CD4-positive, alpha-beta T cell (primary cell): ENCODE data around the gene SLC4A5. TPM values are rescaled to one million over a fixed set of nuclear protein-coding genes. Genes with fewer than 3 reads are reported as not detected.

ENCODE experiments used
- ATAC-seq: fragments of 200-7000 bp; cut with Tn5 transposase; one replicate; pipeline ENCODE4 v1.10.0; 2022; ENCODE audit warnings: mild to moderate bottlenecking; ENCODE audit not compliant: poor library complexity
- CTCF ChIA-PET: fragments of 350-600 bp; sonication (Branson Sonifier 250); formaldehyde crosslinking; loops from one replicate; lab custom pipeline; 2021; ENCODE audit warnings: antibody characterized with exemption, inconsistent platforms; lab: Charles Lee
- POLR2A ChIA-PET: fragments of 350-600 bp; sonication (Branson Sonifier 250); formaldehyde crosslinking; loops from one replicate; lab custom pipeline; 2021; ENCODE audit warnings: antibody characterized with exemption, inconsistent platforms; lab: Charles Lee
- DNase-seq, 14 experiments: peaks; one replicate each; pipeline ENCODE4 v3.0.0-alpha.2; 2013 to 2020; ENCODE audit warnings: mixed read lengths in 2 of 14
- H3K27ac ChIP-seq, 2 donors: one replicate each; pipeline versions ENCODE4 v1.5.1 to v1.7.0; 2013; ENCODE audit warnings: low read length in 2 of 2, low read depth in 1 of 2, mild to moderate bottlenecking in 1 of 2
- H3K27me3 ChIP-seq, 2 experiments: 1 replicate in 1 of 2; 2 replicates in 1 of 2; pipeline versions ENCODE4 v1.6.1 to v1.7.0; 2013; ENCODE audit warnings: low read length in 2 of 2, control low read depth in 1 of 2, mild to moderate bottlenecking in 1 of 2, moderate library complexity in 1 of 2; ENCODE audit not compliant: insufficient read depth in 2 of 2, control insufficient read depth in 1 of 2
- H3K36me3 ChIP-seq: one replicate; pipeline ENCODE4 v1.6.1; 2013; ENCODE audit warnings: low read length, control low read depth; ENCODE audit not compliant: insufficient read depth
- H3K4me1 ChIP-seq: one replicate; pipeline ENCODE4 v1.6.1; 2013; ENCODE audit warnings: low read length, control low read depth; ENCODE audit not compliant: insufficient read depth
- H3K4me3 ChIP-seq: one replicate; pipeline ENCODE4 v1.5.1; 2013; ENCODE audit warnings: mild to moderate bottlenecking, low read length, moderate library complexity
- H3K9me3 ChIP-seq, 2 experiments: 1 replicate in 1 of 2; 2 replicates in 1 of 2; pipeline versions ENCODE4 v1.6.1 to v1.7.0; 2013; ENCODE audit warnings: low read length in 2 of 2, mild to moderate bottlenecking in 2 of 2, control low read depth in 1 of 2, moderate library complexity in 1 of 2; ENCODE audit not compliant: control insufficient read depth in 1 of 2, insufficient read depth in 1 of 2
- H3K27ac Mint-ChIP-seq: one replicate; pipeline ENCODE4 v1.8.0; 2020; ENCODE audit warnings: mixed read lengths
- H3K27me3 Mint-ChIP-seq: one replicate; pipeline ENCODE4 v1.8.0; 2021; ENCODE audit warnings: mixed read lengths
- H3K36me3 Mint-ChIP-seq: one replicate; pipeline ENCODE4 v1.8.0; 2021; ENCODE audit warnings: low read depth, mixed read lengths
- H3K4me1 Mint-ChIP-seq: one replicate; pipeline ENCODE4 v1.8.0; 2021; ENCODE audit warnings: low read depth, mixed read lengths
- H3K4me3 Mint-ChIP-seq: one replicate; pipeline ENCODE4 v1.8.0; 2020; ENCODE audit warnings: mild to moderate bottlenecking, mixed read lengths
- H3K9me3 Mint-ChIP-seq: one replicate; pipeline ENCODE4 v1.8.0; 2020; ENCODE audit warnings: mixed read lengths
- CTCF ChIP-seq: fragments of 200-600 bp; IDR thresholded peaks from one replicate; pipeline ENCODE4 v1.8.0; 2022; ENCODE audit warnings: antibody characterized with exemption, mild to moderate bottlenecking
- intact Hi-C, 2 experiments: fragments of 100-400 bp; cut with DNase I in 1 of 2; cut with micrococcal nuclease in 1 of 2; formaldehyde crosslinking; loops; one replicate each; pipeline versions ENCODE4 v1.15.1 to v1.9.0; 2023 to 2025; cut with DNase I, micrococcal nuclease
- total RNA-seq, 174 experiments: library from RNA in 2 of 174; stranded (reverse) in 2 of 174; gene quantifications; one replicate each; pipeline ENCODE4 v1.2.3 and lab custom pipeline; 2021 to 2026

SLC4A5 gene
- total RNA-seq, 2 experiments from 2014 or later: 7.8 to 10.4 TPM

DNA sequence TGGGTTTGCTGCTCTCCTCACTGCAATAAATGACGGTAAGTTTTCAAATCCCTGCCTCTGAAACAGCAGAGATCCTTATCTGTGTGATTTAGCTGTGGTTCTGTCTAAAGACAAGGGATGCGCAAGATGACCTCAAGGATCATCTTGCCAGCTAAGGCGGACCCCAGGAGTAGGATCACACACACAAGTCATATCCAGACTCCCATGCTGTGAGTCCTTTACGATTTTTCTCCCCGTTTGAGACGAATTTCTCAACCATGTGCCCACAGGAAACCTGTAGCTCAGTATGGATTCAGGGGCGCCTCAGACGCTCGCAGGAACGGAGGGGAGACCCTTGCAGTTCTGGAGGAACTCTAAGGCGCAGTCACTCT, 48.0 kb upstream of the SLC4A5 start:
- Histone ChIP-seq H3K27ac (peak overlapping the region; percentile 88 to 92), H3K36me3 (no peaks in the 10 kb centered on the region), H3K4me3 (peak overlapping the region; percentile 72), H3K9me3 (no peaks in the 10 kb centered on the region), H3K4me1 (peaks cover 34% of the 10 kb centered on the region), H3K27me3 (peaks cover 0 to 5% of the 10 kb centered on the region in 2 experiments)
- ChIA-PET CTCF (interaction anchor here (0.5 to 2.1 kb wide), 19 partner anchors 9 to 614 kb away, joined by 3 to 9 read pairs (median 4); partner anchors contain the start of genes C2orf81, CCDC142, INO80B and MRPL53), POLR2A (interaction anchor here (0.6 to 2.7 kb wide), 19 partner anchors 9 to 213 kb away, joined by 3 to 17 read pairs (median 6); partner anchors contain the start of genes AUP1, C2orf81, CCDC142 and HTRA2)
- Mint-ChIP-seq H3K4me3 (peak overlapping the region; percentile 99), H3K9me3 (no peaks in the 10 kb centered on the region), H3K27ac (no peak overlapping the region), H3K36me3 (peaks cover 4% of the 10 kb centered on the region), H3K4me1 (peaks cover 9% of the 10 kb centered on the region), H3K27me3 (no peaks in the 10 kb centered on the region)
- no peak for TF ChIP-seq CTCF
- ATAC-seq: peak; percentile 27
- peak in 1 of 14 experiments; percentile 5 for DNase-seq
- intact Hi-C loops: loop anchor here (5.0 to 10.0 kb wide), 7 partner anchors 81 to 654 kb away; partner anchors contain the start of genes STAMBP (in 2 of the 2), MOB1A (in 1 of the 2), MRPL53 (in 1 of the 2) and SEMA4F (in 1 of the 2)

DNA sequence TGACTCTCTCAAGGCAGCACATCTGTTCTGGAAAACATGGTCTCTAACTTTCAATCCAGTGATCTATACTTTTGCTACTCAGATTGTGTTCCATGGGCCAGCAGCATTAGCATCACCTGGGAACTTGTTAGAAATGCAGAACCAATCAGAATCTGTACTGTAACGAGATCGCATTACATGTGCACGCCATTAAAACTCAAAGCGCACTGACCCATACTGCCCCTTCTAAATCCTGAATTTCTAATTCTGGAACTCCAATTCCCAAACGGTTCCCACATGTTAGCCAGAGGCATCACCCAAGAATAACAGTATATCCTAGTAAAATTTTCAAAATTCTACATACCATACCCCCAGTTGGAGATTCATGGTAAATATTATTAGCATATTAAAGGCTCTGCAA, 47.4 kb upstream of the SLC4A5 start:
- no peak for DNase-seq
- no peaks in the 10 kb centered on the region for H3K27me3 Mint-ChIP-seq
- Histone ChIP-seq H3K4me3 (peak overlapping the region; percentile 72), H3K9me3 (no peaks in the 10 kb centered on the region), H3K27ac (no peak overlapping the region), H3K36me3 (no peaks in the 10 kb centered on the region), H3K27me3 (peaks cover 0 to 5% of the 10 kb centered on the region in 2 experiments), H3K4me1 (peaks cover 34% of the 10 kb centered on the region)
- POLR2A ChIA-PET: interaction anchor here (0.9 to 2.7 kb wide), 10 partner anchors 25 to 212 kb away, joined by 3 to 17 read pairs (median 8); partner anchors contain the start of genes AUP1, C2orf81, CCDC142 and HTRA2
- no peaks in the 10 kb centered on the region for H3K9me3 Mint-ChIP-seq
- peaks cover 9% of the 10 kb centered on the region for H3K4me1 Mint-ChIP-seq
- no peak for TF ChIP-seq CTCF
- intact Hi-C loops: loop anchor here (5.0 to 10.0 kb wide), 7 partner anchors 82 to 653 kb away; partner anchors contain the start of genes STAMBP (in 2 of the 2), MOB1A (in 1 of the 2), MRPL53 (in 1 of the 2) and SEMA4F (in 1 of the 2)
- no peak overlapping the region for H3K4me3 Mint-ChIP-seq
- no peak for ATAC-seq
- H3K27ac Mint-ChIP-seq: no peak overlapping the region
- CTCF ChIA-PET: interaction anchor here (1.3 to 1.9 kb wide), 5 partner anchors 41 to 270 kb away, joined by 4 to 8 read pairs (median 6); partner anchors contain the start of genes INO80B and MRPL53
- peaks cover 4% of the 10 kb centered on the region for H3K36me3 Mint-ChIP-seq

GRCh38 chr2:74387346-74387745, 44.1 kb upstream of the SLC4A5 start:
- no peak overlapping the region for H3K4me3 ChIP-seq
- no peak for TF ChIP-seq CTCF
- Mint-ChIP-seq H3K9me3 (no peaks in the 10 kb centered on the region), H3K27ac (no peak overlapping the region), H3K4me3 (no peak overlapping the region), H3K36me3 (peaks cover 4% of the 10 kb centered on the region), H3K4me1 (peaks cover 16% of the 10 kb centered on the region), H3K27me3 (no peaks in the 10 kb centered on the region)
- peaks cover 36% of the 10 kb centered on the region for H3K4me1 ChIP-seq
- H3K9me3 ChIP-seq: no peaks in the 10 kb centered on the region
- no peak overlapping the region for H3K27ac ChIP-seq
- ATAC-seq (no peak), DNase-seq (no peak)
- H3K27me3 ChIP-seq: no peaks in the 10 kb centered on the region
- intact Hi-C loops: no loop called here
- ChIA-PET CTCF (no interaction called here), POLR2A (no interaction called here)
- H3K36me3 ChIP-seq: peaks cover 8% of the 10 kb centered on the region
